ENCODE data around the gene ECHS1.

GRCh38 chr10:133328358-133329343, 44.5 kb downstream of the ECHS1 start:
- TF ChIP-seq CTCF (IDR thresholded peaks at IDR 0.05) (no peak), POLR2A (IDR thresholded peaks at IDR 0.05) (no peak)
